Measurements from ENCODE around the gene MAPK8.

DNA sequence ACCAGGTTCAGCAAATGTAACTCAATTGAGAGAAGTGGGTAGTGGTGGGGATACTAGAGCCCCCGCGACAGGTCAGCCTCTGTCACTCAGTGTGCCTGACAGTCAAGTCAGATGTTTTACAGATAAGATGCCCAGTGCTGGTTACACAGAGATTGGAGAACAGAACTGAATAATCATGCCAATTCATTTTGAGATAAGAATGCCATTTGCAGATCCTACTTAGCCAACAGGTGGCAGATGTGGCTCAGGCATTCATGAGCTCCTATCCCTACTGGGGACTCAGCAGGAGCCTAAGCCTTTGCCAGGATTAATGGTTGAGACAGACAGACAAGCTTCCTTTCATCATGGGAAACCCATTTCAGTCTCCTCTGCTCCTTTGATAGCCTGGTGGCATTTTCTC is 137.8 kb downstream of the MAPK8 start:
- TF ChIP-seq, protein P1, sequence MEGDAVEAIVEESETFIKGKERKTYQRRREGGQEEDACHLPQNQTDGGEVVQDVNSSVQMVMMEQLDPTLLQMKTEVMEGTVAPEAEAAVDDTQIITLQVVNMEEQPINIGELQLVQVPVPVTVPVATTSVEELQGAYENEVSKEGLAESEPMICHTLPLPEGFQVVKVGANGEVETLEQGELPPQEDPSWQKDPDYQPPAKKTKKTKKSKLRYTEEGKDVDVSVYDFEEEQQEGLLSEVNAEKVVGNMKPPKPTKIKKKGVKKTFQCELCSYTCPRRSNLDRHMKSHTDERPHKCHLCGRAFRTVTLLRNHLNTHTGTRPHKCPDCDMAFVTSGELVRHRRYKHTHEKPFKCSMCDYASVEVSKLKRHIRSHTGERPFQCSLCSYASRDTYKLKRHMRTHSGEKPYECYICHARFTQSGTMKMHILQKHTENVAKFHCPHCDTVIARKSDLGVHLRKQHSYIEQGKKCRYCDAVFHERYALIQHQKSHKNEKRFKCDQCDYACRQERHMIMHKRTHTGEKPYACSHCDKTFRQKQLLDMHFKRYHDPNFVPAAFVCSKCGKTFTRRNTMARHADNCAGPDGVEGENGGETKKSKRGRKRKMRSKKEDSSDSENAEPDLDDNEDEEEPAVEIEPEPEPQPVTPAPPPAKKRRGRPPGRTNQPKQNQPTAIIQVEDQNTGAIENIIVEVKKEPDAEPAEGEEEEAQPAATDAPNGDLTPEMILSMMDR (IDR thresholded peaks at IDR 0.05; ENCODE audit: low read depth, low read length), result peak; percentile 48
- no peak for TF ChIP-seq POLR2A (IDR thresholded peaks at IDR 0.05; ENCODE audit: extremely low read depth, insufficient read length)
